HG03135 (cell line): ENCODE results near the gene FANCL.
"Not testable (repeated sequence)": the region's sequence is repeated elsewhere in the genome, so short reads cannot be mapped to it uniquely, and the experiment has no call there.

Source experiments
- ATAC-seq: cut with Tn5 transposase; IDR thresholded peaks from one replicate; pipeline ENCODE4 v1.9.1; 2021; ENCODE audit warnings: mild to moderate bottlenecking, moderate library complexity; ENCODE audit not compliant: unreplicated experiment

FANCL gene

DNA sequence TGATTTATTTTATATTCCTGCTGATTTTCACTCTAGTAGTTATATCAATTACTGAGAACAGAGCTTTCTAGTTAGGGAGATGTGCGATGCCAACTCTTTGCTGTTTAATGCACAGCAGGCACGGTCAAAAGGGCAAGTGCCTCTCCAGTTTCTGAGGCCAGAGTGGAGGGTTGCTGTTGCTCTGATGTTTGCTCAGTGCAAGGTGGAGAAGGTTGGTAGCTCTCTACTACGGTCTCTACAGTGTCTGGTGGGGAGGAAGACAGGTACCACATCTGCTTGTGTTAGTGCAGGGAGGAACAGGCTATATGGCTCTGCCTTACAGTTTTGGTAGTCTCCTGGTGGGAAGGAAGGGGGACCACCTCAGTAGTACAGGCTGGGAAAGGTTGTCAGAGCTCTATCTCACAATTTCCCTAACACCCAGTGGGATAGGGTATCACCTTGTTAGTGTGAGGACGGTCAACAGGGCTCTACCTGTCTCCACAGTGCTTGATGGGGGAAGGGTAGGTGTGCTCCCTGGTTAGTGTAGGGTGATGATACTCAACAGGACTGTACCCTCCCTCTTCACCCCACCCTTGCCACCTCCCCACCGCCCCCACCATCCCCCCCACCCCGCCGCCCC is 85.9 kb downstream of the FANCL start:
- no peak for ATAC-seq

DNA sequence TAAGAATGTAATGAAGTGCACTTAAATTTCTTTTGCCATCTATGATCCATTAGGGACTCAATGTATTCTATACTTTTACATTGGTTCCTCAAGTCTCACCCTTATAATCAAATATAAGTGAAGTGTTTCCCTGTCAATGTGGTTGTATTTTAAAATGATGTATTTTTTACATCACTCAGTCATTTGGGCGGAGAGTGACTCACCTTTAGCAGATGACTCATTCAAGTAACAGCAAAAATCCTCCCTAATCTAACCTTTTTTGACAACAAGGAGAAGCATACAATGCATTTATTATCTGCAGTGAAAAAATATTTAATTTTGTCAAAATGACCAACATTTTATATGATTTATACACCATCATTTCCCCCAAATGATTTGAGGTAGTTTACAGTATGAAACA is 94.4 kb downstream of the FANCL start:
- ATAC-seq: no peak

GRCh38 chr2:58145769-58146168 is 95.4 kb downstream of the FANCL start:
- not testable (repeated sequence) for ATAC-seq

DNA sequence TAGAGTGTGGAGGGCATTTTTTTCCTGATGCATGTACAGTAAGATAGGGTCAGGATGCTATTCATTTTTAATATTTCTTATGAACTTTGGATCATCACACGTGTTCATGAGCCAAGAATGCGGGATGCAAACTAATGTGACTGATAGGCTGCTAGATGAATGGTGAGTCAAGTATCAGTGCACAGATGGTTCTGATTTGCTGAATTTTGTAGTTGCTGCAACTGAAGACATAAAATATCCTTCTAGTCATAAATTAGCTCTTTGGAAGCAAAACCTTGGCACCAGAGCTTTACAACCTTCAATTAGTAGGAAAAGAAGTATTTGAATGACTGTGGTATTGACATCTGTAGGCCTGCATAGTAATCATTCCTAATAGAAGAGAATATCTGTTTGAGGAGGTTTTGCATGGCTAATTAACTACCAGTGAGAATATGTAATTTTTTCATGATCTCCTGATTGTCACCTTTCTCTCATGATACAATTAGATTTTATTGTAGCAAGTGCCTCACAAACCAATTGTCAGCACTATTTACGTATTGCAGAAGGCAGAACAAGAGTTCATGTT is 100.5 kb downstream of the FANCL start:
- no peak for ATAC-seq

GRCh38 chr2:58138396-58139030 is 102.6 kb downstream of the FANCL start:
- ATAC-seq: no peak

- ATAC-seq: no peak
These were observed 103.3 kb downstream of the FANCL start for GRCh38 chr2:58137856-58138255.

DNA sequence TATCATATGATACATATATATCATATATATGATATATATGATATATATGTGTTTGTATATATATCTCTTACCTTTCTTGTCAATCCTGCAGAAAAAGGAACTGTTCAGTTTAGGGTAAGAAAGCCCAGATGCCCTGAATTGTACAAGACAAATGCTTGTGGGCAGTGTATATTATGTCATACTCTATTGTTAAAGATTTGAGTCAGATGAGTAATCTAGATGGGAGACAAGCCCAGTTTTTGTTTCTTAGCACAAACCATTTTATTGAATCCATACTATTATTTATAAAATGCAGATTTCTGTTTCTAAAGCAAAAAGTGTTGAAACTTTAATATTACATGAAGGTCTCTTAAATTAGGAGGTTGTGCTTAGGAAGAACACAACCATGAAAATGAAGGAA is 103.9 kb downstream of the FANCL start:
- ATAC-seq: no peak

- ATAC-seq: no peak
These were observed 105.3 kb downstream of the FANCL start for GRCh38 chr2:58135861-58136260.

DNA sequence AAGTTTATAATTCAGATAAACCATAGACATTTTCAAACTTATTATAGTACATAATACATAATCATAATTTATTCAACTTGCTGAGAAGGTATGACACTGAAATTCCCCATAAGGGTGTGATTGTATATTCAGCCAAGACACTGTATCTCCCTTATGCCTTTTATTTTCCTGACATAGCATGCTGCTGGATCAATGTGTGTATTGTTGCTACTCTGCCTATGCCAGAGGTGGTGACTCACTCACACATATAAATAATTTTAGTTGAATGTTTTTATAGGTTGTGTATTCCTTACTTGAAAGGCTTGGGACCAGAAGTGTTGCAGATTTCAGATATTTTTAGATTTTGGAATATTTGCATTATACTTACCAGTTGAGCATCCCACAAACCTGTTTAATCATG is 107.7 kb downstream of the FANCL start:
- ATAC-seq: no peak

DNA sequence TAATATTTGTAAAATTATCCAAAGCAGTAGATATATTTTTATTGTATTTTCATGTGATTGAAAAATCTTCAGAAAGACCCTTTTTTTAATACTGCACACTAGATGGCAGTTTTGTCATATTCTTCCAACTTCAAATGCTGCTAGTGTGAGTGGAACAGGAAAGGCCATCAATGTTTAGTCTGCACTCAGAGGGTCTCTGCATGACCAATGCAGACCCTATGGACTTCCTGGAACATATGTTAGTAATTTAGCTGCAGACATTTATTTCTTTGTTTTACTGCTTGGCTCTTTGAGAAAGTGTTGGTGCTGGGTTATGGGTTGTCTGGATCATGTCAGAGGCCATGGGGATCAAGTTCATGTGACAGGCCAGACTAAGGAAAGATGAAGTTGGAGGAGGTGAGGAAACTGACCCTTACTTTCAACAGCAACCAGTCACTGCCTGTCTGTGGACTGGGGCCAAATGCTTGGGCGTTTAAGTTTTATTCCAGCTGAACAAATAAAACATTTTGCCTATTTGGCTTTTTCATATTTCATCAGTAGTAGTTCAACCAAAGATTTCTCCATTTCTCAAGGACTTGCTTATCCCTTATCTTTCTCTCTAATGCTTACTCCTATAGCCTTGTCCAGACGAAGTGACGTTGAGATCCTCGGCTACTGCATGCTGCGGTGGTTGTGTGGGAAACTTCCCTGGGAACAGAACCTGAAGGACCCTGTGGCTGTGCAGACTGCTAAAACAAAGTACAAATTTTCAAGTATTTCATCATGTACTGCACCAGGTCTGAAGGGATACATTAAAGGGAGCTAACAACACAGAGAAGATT is 109.7 kb downstream of the FANCL start:
- ATAC-seq: no peak

DNA sequence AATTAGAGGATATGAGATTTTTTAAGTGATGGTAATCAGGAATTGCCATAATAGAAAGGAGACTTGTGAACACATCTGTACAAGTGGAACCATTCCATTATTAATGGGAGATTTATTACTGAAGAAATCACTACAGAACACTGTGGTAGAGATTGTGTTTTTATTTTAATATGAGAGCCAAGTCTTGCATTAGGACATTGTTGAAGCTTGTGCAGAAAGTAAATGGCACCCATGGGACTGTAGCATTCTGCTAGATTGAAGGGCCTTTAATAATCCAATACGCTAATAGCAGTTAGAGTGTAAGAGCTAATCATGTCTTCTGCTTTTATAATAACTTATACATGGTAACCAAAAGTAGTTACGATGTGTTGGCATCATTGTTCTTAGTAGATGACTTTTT is 110.9 kb downstream of the FANCL start:
- ATAC-seq: no peak

DNA sequence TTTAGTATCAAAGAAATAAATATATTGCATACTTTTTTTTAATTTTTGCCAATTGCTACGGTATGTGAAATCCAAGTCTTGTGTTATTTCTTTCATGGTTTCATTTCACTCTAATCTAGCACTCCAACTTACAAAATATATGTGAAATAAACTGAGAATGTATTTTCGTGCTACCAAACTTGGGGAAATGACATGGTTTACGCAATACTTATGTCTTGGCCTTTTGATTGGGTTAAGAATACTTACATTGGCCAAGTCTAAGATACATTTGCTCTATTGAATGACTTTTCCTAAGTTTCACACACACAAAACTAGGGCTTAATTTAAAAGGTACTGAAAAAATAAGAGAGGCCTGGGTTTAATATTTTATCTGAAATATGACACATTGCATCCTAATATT is 114.0 kb downstream of the FANCL start:
- no peak for ATAC-seq

DNA sequence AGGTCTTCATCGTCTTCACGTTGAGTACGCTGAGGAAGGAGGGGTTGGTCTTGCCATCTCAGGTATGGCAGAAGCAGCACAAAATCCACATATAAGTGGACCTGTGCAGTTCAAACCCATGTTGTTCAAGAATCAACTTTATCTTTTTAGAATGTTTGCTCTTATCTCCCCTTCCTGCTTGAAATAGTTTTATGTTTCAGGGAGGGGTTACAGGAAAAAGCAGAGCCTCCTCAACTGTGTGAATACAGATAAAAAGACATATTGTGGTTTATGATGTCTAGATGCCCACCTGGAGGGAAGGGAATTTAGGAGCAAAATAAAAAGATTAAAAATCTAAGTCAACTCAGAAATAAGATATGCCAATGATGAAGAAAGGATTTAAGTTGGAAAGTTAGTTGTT is 118.6 kb downstream of the FANCL start:
- ATAC-seq: no peak

DNA sequence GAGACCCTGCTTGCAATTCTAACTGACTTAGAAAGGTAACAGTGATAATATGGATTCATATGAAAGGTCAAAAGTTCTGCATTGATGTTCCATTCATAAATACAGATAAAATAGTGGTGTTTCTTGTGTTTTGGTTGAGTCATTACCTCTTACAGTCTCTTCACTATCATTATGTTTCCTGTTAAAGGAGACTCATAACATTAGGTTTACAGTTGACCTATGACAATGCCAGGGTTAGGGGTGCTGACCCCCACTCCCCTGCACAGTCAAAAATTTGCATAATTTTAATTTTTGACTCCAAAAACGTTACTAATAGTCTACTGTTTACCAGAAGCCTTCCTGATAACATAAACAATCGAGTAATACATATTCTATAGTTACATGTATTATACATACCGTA is 119.1 kb downstream of the FANCL start:
- ATAC-seq: no peak

GRCh38 chr2:58120626-58121229 is 120.4 kb downstream of the FANCL start:
- ATAC-seq: no peak

- not testable (repeated sequence) for ATAC-seq
These were observed 127.6 kb downstream of the FANCL start for GRCh38 chr2:58113563-58113962.

- ATAC-seq: no peak
These were observed 130.4 kb downstream of the FANCL start for GRCh38 chr2:58110765-58111164.

- no peak for ATAC-seq
These were observed 131.6 kb downstream of the FANCL start for GRCh38 chr2:58109481-58109880.
